NCI-H345 treated with DMSO at 0.1 percent for 48 hours (cell line): ENCODE measurements around the gene ALG11.
"Not testable (repeated sequence)": the region's sequence is repeated elsewhere in the genome, so short reads cannot be mapped to it uniquely, and the experiment has no call there.

Experiments
- DNase-seq: peaks from one replicate; lab custom pipeline; 2025; ENCODE audit not compliant: unreplicated experiment; lab: John Stamatoyannopoulos, UW

Gene ALG11

DNA sequence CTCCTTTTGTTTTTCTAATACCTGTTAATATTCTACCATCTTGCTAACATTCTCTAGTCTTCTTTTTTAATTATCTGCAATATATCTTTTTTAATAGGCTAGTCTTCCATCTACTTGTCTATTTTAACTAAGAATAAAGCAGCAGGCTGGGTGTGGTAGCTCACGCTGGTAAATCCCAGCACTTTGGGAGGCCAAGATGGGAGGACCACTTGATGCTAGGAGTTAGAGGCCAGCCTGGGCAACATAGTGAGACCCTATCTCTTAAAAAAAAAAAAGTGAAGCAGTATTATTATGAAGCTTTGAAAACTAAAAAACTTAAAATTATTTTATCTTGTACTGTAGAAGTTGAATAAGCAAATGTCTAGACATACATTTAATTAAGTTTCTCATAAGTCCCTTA, 15.6 kb downstream of the ALG11 start:
- DNase-seq = no peak

DNA sequence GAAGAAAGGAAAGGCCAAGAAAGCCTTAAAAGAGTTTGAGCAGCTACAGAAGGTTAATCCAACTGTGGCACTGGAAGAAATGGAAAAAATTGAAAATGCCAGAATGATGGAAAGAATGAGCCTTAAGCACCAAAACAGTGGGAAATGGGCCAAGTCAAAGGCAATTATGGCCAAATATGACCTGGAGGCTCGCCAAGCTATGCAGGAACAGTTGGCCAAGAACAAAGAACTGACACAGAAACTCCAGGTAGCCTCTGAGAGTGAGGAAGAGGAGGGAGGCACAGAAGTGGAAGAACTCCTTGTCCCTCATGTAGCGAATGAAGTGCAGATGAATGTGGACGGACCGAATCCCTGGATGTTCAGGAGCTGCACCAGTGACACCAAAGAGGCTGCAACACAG, 17.4 kb downstream of the ALG11 start:
- DNase-seq = no peak

DNA sequence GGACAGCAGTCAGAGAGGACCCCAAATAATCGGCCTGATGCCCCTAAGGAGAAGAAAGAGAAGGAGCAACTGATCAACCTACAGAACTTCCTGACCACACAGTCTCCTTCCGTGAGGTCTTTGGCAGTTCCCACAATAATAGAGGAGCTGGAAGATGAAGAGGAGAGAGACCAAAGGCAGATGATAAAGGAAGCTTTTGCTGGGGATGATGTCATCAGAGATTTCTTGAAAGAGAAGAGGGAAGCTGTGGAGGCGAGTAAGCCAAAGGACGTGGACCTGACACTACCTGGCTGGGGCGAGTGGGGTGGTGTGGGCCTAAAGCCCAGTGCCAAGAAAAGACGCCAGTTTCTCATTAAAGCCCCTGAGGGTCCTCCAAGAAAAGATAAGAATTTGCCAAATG, 18.2 kb downstream of the ALG11 start:
- not testable (repeated sequence) for DNase-seq

DNA sequence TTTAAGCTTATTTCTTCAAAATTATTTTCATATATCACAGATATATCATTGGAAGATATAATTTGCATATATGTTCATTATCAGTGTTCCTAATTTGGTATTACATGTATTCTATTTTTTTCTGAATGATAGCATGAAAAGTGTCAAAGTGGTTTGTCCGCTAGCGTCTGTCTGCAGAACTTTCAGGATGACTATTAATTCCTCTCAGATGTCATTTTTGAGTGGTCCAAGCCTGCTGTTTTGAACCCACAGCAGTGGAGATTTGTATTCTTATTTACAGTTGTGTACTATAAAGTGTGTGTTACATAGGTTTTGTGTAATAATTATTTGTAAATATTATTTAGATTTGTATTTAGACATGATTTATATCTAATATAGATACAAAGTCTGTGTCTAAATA, 20.8 kb downstream of the ALG11 start:
- DNase-seq = no peak

DNA sequence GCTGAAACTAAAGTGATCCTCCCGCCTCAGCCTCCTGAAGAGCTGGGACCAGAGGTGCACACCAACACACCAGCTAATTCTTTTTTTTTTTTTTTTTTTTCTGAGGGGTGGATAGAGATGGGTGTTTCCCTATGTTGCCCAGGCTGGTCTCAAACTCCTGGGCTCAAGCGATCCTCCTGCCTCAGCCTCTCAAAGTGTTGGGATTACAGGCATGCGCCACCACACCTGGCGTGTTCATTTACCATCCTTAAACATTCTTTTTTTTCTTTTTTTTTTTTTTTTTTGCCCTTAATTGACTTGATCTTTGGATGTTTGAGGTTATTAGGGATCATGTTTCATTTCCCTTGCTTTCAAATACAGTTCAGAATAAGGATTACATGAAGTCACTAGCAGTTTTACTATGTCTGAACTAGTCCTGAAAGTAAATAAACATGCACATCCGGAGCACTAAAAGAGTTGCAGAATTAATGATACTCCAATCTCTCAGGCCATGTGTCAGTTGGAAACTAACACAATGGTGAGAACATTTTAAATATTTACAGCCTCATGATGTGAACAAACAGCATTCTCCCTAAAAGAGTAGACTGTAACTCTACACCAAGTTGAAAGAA, 22.5 kb downstream of the ALG11 start:
- DNase-seq = no peak

DNA sequence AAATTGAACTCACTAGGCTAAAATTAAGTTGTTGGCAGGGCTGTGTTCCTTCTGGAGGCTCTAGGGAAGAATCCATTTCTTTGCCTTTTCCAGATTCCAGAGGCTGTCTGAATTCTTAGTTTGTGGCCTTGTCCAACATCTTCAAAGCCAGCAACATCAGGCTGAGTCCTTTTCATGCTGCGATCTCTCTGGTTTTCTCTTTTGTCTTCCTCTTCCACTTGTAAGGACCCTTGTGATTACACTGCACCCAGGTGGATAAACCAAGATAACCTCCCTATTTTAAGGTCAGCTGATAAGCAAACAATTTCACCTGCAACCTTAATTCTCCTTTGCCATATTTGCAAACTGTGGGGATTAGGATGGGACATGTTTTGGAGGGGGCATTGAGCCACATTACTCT, 23.8 kb downstream of the ALG11 start:
- no peak for DNase-seq

DNA sequence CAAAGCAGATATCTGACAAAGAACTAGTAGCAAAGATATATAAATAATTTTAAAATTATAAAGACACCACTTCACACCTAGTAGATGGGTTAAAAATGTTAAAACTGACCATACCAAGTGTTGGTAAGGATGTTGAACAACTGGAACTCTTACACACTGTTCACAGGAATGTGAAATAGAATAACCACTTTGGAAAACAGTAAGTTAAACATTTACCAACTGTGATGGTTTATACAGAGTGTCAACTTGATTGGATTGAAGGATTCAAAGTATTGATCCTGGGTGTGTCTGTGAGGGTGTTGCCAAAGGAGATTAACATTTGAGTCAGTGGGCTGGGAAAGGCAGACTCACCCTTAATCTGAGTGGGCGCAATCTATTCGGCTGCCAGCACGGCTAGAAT, 31.5 kb downstream of the ALG11 start:
- DNase-seq = no peak

DNA sequence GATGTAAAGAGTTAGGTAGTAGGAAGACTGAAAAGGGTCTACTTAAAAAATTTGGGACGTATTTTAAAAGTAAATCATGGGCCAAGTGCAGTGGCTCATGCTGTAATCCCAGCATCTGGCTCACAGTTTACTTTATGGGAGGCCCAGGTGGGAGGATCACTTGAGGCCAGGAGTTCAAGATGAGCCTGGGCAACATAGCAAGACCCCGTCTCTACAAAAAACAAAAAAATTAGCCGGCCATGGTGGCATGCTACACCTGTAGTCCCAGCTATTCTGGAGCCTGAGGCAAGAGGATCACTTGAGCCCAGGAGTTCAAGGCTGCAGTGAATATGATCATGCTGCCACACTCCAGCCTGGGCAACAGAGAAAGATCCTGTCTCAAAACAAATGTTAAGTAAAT, 35.3 kb downstream of the ALG11 start:
- DNase-seq = no peak

DNA sequence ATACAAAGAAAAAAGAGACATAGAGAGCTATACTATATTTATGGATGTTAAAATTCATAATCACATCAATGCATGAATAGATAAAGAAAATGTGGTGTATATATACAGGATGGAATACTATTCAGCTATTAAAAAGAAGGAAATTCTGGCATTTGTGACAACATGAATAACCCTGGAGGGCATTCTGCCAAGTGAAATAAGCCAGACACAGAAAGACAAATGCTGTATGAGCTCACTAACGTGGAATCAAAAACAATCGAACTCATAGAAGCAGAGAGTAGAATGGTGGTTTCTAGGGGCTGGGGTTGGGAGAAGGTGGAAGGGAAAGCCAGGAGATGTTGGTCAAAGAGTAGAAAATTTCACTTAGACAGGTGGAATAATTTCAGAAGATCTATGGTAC, 36.3 kb downstream of the ALG11 start:
- DNase-seq = no peak

DNA sequence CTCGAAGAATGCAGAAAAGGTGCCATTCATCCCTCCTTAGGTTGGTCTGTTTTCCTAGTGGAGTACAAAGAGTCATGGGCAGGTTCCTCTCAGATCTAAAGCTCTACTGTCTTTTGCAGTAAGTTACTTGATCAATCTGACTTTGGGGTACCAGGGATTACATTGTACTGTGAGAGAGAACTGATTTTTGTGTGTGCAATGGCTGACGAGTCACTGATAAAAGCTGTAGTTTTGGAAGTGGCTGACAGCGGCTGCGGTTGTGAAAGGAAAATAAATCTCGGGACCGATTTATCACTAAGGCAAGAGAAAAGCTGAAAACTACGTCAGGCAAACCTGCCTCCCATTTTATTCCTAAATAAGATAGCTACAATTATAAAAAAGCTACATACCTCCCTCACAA, 39.2 kb downstream of the ALG11 start:
- no peak for DNase-seq

DNA sequence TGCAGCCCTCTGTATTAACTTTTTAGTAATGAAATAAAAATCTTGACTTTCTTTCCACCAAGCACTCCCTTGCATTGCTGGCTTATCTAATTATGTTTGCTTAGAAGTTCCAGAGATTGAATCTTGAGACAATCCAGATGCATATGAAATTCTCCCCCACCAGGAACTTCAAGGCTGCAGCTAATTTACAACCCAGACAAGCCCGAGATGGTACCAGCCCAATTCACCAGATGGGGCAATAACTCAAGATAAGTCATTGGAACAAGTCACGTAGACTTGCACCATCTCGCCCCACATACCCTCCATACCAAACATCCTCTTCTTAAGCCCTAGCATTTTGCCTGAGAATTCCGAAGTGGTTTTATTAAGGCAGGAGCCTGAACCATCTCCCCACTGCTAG, 41.3 kb downstream of the ALG11 start:
- DNase-seq = no peak

DNA sequence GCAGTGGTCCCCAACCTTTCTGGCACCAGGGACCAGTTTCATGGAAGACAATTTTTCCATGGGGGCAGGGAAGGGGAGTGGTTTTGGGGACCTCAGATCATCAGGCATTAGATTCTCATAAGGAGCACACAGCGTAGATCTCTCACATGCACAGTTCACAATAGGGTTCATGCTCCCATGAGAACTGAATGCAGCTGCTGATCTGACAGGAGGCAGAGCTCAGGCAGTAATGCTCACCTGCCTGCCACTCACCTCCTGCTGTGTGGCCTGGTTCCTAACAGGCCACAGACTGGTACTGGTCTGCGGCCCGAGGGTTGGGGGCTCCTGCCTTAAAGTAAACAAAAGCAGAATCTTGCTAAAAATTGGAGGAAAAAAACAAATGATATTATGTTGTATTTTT, 48.9 kb downstream of the ALG11 start:
- DNase-seq = not testable (repeated sequence)

DNA sequence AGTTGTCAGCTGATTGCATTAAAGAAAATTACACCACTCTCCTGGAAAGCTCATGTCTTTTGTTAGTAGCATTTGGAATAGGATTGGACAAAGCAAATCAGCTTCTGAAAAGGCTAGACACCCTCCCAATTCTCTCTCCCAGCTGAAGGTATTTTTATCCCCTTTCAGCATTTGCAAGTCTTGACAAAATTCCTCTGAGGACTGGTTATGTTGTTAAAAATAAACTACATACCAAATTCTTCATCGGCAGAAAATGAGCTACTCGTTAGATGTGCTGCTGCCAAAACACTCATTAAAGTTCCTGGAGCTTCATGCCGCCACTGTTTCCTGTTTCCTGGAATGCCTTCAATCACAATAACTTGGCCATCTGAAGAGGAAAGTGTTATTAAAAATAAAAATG, 49.4 kb downstream of the ALG11 start:
- no peak for DNase-seq

DNA sequence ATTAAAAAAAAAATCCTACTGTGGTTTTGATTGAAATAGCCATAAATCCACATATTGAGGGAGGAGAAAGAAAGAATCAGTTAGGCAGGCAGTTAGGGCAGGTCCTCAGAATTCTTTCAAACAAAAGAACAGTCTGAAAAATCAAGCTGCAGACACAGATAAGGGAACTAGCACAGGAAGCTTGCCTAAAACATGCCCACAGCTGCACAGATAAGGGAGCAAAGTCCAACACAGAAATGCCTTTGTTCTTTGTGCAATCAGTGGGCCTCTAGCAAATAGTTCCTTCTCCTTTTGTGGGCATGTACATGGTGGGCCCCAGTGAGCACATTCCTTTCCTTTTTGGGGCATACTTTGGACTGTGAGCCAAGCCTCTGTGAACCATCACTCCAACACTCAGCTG, 55.0 kb downstream of the ALG11 start:
- DNase-seq = no peak

DNA sequence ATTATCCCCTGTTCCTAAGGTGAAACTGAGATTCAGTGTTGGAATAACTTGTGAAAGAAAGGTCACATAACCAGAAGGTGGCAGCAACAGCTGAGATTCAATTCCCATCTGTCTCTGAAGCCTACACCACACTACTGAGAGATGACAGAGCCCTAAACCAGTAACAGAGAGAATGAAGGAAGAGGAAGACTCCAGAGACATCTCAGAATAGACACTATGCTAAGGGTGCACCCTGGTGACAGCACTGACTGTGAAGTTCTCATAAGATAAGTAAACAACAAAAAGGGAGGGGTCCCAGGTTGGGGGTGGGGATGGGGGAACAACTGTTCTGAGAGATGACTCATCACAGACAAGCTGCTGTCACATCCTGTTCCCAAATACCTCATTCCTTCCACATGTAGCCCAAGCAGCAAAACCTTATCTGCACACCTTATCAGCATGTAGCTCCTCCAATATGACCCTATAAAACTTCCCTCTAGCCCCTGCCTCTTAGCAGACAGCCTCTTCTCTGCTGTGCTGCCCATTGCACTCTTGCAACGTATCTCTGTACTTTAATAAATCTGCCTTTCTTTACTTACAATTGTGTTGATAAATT, 58.8 kb downstream of the ALG11 start:
- no peak for DNase-seq
